GM18868 (cell line): ENCODE data around the gene MAP2K5.

Source experiments
- ATAC-seq: cut with Tn5 transposase; IDR thresholded peaks from one replicate; pipeline ENCODE4 v1.9.1; 2021; ENCODE audit warnings: mild to moderate bottlenecking, moderate library complexity; ENCODE audit not compliant: unreplicated experiment

MAP2K5 gene

DNA sequence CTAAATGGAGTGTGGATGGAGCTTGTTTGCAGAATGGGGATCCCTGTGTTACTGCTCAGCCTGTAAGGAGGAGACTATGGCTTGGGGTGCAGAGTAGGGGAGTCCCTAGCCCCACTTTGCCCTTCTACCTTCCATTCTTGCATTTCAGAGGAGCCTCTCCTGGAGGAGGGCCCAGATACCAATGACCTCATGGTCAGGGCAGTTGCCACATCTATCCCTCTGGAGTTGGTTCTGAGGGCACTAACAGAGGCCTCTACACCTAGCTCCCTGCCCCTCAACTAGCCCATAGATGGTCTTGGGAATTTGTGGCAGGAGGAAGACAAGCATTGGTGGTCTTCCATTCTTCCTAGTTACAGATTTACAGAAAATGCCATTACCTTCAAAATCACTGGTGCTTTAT is 288.9 kb downstream of the MAP2K5 start:
- no peak for ATAC-seq

DNA sequence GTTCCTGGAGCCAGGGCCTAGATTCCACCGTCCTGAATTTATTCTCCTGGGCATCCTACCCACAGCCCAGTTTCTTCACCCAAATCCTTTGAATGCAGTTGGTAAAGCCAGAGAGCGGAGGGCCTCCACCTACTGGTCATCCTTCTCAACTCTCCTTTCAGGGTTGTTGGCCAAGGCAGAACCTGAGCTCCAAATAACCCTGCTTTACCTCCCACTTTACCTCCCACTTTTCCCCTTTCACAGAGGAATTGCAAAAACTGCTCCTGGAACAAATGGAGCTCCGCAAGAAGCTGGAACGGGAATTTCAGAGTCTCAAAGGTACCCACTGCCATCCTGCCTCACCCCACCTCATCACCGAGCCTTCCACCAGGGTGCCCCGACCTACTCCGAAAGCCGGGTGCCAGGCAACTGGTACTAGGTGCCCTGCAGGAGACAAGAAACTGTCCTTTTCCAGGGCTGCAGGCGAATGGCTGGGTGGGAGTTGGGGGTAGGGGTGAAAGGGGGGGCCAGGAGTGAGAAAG is 289.6 kb downstream of the MAP2K5 start:
- no peak for ATAC-seq

DNA sequence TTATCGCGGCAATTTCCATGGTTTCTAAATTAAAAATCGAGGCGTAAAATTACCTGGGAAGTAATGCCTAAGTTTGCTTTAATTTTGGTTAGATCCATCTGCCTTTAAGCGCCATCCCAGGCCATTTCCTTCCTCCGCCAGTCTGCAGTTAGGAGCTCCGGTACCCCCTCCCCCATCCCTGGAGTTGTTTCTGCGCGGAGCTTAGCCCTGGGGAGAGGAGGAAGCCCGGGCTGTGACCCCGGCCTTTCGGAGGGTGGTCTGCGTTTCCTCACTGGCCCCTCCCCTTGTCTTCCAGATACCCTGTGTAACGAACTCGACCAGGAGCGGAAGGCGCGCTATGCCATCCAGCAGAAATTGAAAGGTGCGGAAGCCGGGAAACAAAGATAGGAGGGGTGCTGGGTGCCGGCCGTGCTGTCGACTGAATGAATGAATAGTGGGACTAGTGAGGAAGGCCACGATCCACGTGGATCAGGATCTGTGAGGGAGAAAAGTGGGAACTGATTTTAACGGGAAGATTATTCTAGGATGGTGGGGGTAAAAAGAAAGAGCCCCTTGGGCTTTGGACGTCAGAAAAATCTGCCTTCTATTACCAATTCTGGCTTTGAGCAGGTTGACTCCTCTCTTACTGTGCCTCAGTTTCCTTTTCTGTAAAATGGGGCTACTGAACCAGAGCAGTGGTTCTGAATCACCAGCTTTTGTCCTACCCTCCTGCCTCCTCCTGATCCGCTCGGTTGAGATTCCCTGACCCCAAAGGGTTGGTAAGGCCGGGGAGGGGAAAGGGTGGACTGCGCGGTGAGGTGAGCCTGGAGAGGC is 290.6 kb downstream of the MAP2K5 start:
- no peak for ATAC-seq

DNA sequence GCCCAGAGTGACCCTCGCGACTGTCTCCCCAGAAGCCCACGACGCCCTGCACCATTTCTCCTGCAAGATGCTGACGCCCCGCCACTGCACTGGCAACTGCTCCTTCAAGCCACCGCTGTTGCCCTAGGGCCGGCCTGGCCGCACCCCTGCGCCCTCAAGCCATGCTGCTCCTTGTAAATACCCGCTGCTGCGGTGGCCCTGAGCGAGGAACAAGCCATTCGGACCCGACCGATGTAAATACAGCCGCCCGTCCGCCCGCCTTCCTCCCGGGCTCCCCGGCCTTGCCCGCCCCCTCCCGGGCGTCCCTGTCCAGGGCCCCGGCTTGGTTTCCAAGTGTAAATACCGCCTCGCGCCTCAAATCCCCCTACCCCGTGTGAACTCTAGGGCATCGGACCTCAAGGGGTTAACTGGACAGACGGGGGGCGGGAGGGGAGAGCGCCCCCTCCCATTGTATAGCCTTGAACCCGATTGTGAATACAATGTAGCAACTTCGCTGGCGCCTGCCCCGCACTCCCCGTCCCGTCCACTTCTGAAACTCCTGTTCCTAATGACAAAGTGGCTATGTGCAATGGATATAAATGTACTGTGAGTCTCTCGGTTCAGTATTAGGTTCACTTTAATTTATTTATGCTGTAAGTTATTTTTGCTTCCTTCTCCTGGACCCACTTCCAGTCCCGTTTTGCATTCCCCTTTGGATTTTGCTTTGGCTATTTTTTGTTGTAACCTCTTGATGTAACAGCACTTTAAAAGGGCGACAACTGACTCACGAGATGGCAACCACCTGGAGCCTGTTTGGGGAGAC is 291.4 kb downstream of the MAP2K5 start:
- no peak for ATAC-seq

DNA sequence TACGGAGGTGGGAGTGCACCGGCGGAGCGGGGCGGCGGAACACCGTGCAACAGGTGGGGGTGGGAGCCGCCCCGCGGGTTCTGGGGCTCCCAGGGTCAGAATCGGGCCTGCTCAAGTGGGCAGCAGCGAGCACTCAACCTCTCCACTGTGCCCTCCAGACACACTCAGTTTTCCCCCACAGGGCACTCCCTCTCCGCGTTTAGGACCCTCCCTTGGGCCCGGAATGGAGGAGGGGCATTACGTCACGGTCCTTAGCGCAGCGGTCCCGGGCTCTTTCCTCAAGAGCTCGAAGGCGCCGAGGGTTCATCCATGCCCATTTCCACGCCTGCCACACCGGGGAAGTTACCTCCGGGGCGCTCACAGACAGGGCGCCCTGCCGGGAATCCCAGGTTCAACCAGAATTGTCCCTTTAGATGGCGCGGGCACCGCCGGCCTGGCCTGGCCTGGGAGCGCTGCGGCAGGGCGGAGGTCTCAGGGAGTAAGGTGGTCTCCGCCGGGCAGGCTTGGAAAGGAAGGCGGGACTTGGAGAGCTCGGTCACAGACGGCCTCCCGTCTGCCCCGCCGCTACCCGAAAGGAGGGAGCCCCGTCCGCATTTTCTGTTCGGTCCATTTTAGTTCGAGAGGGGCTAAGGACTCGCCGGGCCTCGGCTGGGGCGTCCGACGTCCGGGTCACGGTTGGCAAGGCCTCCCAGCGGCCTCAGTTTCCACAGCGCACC is 292.2 kb downstream of the MAP2K5 start:
- no peak for ATAC-seq

DNA sequence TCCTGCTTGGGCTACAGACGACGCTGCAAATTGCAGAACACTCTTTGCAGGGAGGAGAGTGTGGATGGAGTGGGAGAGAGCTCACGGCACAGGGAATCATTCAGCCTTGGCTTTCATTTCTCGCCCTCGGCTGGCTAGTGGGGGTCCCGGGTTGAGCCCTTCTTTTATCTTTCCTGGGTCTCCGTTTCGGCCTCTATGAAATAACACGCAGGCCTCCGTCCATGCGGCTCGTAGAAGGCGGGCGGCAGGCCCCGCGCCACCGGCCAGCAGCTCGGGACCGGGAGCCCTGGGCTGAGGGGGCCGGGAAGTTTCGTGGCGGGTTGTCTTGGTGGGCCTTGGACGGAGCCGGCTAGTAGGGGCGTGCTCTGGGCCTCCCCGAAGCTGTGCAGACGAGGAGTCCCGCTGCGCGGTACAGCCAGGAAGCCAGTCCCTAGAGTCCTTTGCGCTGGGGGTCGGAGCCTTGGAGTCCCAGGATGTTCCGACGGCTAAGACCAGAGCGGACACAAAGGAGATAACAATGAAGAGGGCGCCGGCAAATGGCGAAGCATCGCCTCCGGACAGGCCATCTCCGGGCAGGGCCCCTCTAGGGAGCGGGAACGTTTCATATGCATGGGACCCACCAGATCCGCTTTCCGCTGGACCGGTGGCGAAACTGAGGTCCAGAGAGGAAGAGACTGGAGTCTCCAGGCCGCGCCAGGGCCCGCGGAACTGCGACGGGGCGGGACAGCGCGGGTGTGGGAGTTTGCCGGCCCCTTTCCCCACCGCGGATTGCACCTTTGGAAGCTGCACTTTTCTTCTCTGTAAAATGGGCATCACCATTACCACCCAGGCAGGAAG is 293.0 kb downstream of the MAP2K5 start:
- no peak for ATAC-seq

DNA sequence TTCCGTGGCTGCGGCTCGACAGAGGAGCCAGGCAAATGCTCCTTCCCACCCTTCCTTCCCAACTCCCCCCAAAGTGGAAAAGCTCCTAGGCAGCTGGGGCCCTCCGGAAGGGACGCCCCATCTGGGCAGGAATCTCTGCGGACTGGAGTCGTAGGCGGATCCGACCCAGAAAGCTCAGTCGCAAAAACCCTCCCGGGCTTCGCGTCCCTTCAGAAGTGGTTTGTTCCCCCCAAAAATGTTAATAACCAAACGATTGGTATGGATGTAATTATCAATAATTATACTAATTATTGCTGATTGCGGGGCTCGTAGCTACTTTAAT is 293.6 kb downstream of the MAP2K5 start:
- no peak for ATAC-seq

DNA sequence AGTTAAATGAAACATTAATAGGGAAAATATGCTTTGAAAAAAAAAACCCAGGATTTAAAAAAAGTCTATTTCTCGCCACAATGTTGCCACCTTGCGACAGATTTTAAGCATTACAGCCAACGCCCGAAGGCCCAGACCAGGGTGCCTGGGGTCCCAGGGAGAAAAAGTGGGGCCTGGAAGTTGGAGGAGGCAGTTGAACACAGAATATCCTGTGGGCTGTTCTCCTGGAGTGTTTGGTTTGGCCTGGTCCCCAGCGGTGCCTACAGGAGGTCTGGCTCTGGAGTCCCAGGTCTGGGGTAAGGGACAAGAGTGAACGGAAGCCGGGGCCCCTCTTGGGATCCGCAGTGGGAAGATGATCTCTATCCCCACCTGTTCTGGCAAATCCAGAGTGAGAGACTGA is 294.0 kb downstream of the MAP2K5 start:
- ATAC-seq: no peak

DNA sequence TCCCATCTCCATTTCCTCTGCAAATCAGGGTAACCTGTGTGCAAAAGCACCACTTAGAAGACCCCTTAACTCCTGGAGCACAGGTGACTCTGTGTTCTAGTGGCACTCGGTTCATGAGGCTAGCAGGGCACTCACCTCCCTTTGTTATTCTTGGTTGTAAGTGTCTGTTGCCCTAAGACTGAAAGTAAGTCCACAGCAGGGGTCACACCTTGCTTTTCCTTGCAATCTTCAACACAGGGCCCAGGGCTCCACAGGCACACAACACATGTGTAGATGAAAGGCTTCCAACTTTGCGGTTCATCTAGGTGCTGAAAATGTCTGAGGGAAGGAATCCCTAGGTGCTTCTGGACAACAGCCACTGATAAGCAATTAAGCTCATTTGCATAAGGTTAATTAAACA is 294.5 kb downstream of the MAP2K5 start:
- no peak for ATAC-seq

DNA sequence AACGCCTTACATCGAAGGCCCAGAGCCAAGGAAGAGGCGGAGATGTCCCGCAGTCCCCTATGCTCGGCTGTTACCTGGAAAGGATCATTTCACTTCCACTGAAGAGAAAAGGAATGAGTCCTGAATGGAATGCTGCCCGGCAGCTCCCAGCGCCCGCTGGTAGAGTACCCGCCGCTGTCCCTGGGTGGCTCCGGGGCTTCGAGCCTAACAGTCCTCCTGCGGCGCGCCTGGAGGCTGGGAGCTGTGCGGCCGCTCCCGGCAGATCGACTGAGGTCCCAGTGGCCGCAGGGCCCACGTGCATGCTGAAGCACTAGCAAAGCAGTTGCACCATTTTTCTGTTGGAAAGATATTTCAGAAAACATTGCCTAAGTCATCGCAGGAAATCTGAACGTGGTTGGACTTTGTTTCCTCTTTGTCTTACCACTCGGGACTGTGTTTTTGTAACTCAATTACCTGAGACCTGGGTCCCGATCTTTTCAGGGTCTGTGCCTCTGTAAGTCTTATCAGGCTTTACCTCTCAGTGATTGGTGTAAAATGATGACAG is 296.4 kb downstream of the MAP2K5 start:
- no peak for ATAC-seq

DNA sequence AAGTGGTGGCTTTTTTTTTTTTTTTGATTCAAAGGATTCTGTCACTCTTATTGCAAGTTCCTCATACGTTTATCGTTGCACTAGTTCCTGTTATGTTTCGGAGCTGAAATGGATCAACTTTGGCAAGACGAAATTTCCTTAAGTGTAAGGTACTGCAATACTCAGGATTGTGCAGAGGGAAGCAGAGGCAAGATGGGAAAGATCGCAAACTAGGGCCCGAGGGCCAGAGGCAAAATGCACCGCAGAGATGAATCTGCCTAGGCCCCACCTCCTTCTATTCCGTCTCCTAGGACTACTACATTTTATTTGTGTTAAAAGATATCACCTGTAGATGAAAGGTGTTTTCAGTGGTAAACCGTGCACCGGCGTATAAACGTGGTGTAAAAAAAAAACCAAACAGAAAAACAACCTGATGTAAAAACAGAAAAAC is 297.0 kb downstream of the MAP2K5 start:
- peak; percentile 20 for ATAC-seq

DNA sequence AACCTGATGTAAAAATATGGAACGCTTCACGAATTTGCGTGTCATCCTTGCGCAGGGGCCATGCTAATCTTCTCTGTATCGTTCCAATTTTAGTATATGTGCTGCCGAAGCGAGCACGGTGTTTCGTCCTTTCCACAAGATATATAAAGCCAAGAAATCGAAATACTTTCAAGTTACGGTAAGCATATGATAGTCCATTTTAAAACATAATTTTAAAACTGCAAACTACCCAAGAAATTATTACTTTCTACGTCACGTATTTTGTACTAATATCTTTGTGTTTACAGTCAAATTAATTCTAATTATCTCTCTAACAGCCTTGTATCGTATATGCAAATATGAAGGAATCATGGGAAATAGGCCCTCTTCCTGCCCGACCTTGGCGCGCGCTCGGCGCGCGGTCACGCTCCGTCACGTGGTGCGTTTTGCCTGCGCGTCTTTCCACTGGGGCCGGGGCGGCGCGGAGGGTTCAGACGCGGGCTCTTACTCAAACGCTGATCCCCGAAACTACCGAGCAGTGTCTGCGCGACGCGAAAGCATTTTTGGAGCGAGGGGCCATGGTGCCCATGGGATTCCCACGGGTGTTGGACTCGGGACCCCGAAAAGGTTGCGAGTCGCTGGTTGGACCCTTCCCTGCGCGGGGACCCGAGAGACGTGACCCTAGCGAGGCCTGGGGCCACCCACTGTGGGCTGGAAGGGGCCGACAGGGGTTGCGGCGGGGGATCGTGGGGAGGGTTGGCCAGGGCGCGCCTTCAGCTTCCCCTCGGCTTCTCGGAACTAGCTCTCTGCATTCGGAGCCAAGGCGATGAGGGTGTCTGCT is 297.6 kb downstream of the MAP2K5 start, which contains the start of gene RNU6-1:
Gene RNU6-1, minus strand, starts transcription at position 117 of the 820 bp plus-strand sequence.
- peak; percentile 81 for ATAC-seq

DNA sequence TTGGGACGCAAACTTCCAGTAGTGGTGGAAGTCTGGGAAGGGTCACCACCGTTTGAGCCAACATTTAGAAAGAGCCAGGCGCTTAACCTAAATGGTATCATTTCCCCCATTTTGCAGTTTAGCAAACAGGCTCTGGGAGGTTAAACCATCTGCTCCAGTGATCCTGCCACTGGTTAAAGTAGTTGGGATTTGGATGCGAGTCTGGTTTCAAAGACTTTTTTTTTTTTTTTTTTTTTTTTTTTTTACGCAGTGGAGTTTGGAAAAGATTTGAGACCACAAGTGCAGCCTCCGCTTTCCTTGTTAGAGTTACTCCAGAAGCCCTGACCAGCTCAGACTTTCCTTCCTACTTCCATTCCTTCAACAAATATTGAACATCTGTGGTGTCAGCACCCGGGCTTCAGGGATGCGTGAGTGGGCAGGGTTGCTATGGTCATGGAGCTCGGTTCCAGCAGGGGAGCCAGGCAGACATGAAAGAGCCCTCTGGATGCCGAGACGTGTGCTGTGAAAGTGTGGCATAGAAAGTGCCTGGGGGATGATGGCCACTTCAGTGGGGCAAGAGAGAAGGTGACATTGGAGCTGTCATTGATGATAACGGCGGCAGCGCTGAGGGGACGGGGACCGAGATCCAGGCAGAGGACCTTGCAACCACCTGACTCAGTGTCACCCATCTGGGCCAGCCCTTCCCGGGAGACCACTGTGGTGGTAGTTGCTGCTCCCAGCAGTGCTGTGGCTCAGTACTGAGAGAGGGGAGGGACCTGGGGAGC is 298.4 kb downstream of the MAP2K5 start:
- no peak for ATAC-seq

DNA sequence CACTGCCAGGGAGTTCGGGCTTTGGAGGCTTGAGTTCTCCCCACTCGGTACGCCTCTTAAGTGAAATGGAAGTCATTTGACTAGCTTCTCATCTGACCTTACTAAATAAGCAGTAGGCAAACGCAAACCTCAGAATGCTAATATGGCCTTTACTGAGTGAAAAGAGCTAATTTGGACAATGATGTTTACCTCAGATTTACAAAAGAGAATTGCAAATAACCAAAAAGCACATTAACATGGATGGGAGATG is 298.9 kb downstream of the MAP2K5 start:
- no peak for ATAC-seq

DNA sequence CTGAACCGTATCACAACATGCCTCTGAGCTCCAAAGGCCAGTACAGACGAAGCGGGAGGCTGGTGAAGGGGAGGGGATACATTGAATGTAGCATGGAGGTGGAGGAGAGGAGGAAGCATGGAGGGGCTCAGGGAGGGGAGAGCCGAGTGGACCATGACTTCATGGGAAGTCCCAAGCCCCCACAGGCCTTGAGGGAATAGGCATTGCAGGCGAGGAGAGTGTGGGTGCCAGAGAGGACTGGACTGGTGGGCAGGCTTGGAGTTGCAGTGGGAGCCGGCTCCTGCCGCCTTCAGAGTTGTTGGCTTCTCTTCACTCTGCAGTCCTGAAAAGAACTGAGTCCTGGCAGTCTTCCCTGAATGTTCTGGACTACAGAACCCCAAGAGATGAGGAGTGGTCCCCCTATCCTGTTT is 300.6 kb downstream of the MAP2K5 start:
- ATAC-seq: no peak

DNA sequence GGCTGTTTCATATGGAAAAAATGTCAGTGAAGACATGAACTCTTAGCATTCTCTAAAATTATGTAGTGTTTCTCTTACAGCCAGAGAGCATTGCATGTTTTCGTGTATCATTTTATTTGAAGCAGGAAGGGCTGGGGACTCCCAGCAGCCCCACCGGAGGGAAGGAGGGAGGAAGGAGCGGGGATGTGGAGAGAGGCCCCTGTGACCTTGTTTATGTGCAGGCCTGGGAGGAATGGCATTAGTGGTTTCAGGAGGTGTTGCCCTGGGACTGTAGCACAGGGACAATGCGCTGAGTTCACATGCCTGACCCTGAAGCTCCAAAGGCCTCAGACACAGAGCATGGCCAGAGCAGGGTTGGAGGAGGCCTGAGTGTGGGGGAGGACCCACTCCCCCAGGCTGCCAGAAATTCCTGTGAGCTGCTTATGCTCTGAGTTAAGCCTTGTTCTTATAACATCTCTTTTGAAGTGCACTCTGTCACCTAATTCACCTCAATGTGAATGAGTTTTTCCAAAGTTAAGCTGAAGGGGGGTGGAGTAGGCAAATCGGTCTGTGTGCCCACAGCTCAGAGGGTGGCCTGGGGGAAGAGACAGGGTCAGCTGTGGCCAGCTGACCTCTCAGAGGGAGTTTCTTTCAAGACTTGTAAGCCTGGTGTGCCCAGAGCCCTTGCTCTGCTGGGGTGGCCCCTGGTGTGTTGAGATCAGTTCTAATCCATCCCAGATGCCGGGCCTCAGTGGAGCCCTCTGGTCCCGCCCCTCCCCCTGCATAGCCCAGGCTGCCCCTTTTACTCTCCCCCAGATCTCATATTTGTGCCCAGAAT is 301.3 kb downstream of the MAP2K5 start:
- no peak for ATAC-seq

DNA sequence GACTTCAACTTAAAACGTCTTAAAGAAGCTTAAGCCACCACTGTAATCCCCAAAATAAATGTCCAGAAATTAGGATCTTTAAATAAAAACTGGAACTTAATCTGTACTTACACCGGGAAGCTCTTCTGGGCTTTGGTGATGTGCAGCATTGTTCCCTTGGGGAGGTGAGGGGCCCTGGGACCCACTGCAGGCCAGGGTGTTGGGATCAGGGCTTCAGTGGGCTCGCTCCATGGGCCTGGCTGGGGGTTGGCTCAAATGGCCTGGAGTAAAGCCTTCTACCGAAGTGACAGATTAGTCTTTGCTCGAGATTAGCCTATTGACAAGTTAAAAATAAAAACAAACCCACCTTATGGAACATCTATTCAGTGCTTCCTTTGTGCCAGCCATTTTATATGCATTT is 303.5 kb downstream of the MAP2K5 start:
- ATAC-seq: no peak

DNA sequence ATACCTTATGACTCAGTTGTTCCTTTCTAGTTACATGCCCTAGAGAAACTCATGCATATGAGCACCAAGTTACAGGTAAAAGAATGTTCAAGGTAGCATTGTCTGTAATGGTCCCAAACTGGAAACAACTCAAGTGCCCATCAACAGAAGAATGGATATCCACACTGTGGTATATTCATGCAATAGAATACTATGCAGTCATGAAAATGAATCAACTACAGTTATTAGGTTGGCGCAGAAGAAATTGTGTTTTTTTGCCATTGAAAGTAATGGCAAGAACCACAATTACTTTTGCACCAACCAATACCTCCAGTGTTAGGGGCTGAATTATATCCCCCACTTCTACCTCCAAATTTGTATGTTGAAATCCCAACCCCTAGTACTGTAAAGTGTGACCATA is 307.0 kb downstream of the MAP2K5 start:
- ATAC-seq: no peak
